Activated T-cell treated with anti-CD3 and anti-CD28 coated beads for 1 hour (primary cell): ENCODE results near the gene POFUT2.

Experiments used
- DNase-seq: peaks from one replicate; pipeline ENCODE4 v3.0.0-alpha.2; 2020; ENCODE audit warnings: low read depth

The POFUT2 gene

DNA sequence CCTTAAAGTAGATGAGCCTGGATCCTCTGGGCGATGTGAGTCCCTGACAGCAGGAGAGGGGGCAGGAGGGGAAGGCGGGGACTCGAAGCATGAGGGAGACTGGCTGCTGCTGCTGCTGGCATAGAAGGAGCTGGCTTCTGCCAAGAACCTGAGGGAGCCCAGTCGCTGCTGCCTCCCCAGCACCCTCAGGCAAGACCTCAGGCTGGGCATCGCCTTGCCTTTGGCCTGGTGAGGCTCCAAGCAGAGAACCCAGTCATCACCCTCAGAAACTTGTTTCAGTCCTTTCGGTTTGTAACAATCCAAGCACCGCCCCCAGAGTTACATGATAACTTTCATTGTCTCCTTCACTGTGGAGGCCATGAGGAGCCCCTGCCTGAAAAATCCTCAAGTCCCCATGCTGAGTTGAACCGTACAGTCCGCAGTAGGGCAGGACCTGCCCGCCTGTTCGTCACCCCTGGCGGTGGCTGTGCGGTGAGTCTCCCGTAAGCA lies 38.8 kb downstream of the POFUT2 start:
- no peak for DNase-seq

DNA sequence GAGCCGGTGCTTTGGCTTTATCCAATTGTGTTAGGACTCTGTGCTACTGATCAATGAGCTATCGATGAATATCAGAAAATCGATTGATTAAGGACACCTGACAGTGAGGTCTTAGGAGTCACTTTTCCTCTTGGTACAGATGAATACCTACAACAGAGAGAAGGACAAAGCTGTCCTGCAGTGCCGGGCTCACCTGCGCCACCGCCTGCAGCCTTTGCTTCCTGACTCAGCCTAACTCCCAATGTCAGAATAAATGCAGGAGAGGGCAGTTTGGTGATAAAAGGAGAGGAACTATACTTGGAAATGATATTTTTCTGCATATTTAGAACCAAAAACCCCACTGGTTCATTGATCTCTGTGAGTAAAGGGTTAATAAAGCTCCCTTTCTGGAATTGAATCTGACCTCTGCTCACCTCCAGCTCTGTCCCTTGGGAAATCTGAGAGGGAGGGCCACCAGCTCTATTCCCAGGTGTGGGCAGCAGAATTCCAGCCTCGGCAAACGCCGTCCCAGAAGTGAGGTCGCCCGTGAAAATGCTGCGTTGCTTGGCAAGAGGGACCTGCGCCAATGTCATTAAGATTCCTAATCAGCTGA lies 39.3 kb downstream of the POFUT2 start:
- no peak for DNase-seq

- DNase-seq, result no peak
Measured at GRCh38 chr21:45246386-45247320, 41.0 kb downstream of the POFUT2 start.

GRCh38 chr21:45244799-45245340 lies 42.8 kb downstream of the POFUT2 start:
- DNase-seq, result no peak

DNA sequence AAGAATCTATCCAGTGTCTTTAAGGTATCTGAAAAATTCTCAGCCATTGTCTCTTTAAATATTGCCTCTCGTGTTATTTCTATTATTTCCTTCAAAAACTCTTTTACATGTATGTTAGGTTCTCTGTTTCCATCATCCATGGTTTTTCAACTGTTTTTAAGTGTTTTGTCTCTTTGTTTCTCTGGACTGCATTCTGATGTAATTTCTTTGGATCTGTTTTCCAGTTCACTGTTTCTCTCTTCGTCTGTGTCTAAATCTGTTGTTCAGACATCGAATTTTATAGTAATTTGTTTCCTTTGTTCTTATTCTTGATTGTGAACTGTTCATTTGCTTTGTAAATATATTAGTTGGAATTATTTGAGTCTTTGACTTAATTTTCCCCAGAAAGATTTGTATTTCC lies 44.1 kb downstream of the POFUT2 start:
- DNase-seq, result no peak

GRCh38 chr21:45241357-45241756 lies 46.3 kb downstream of the POFUT2 start:
- no peak for DNase-seq

DNA sequence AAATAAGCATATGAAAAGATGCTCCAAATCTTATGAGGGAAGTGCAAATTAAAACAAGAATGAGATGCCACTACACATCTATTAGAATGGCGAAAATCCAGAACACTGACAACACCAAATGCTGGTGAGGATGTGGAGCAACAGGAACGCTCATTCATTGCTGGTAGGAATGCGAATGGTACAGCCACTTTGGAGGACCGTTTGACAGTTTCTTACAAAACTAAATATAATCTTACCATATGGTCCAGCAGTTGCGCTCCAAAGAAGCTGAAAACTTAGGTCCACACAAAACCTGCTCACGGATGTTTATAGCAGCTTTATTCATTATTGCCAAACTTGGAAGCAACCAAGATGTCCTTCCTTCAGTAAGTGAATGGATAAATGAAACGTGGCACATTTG lies 50.3 kb downstream of the POFUT2 start:
- no peak for DNase-seq

DNA sequence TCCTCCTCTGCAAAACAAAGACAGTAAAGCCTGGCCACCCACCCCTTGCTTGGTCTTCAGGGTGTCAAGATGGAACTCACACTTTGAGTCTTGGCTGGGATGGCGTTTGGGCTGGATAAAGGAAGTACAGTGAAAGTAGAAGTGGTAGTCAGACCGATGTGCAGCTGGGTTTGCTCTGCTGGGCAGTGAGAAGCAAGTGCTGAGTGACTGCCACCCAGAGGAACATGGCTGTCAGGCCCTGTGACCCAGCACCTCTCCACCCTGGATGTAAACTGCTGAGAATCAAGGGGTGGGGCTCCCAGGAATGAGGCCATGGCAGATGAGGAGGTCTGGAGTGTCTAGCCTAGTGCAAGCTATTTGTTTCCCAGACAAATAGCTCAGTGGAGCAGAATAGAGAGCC lies 51.2 kb downstream of the POFUT2 start:
- no peak for DNase-seq

DNA sequence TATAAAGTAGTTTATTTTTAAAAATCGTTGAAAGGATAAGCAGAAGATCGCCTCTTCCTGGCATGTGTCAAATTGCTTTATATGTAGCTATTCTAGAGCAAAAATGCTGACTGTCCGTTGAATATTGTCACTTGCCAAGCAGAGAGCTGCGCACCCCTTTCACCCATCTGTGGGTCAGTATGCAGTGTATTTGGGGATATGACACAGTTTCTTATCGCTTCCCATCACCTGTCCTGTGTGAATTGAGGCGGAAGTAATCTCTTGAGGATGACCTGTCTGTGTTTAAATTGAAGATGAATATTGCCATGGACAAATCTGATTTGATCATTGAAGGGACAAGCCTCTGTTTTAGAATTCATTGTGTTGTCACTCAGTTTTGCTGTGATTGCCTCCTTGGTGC lies 52.2 kb downstream of the POFUT2 start:
- DNase-seq, result no peak

GRCh38 chr21:45234965-45235364 lies 52.7 kb downstream of the POFUT2 start:
- no peak for DNase-seq

- DNase-seq, result no peak
Measured at GRCh38 chr21:45234127-45234526, 53.6 kb downstream of the POFUT2 start.

GRCh38 chr21:45231705-45232104 lies 56.0 kb downstream of the POFUT2 start:
- DNase-seq, result no peak

GRCh38 chr21:45228656-45229240 lies 58.9 kb downstream of the POFUT2 start:
- DNase-seq, result no peak

DNA sequence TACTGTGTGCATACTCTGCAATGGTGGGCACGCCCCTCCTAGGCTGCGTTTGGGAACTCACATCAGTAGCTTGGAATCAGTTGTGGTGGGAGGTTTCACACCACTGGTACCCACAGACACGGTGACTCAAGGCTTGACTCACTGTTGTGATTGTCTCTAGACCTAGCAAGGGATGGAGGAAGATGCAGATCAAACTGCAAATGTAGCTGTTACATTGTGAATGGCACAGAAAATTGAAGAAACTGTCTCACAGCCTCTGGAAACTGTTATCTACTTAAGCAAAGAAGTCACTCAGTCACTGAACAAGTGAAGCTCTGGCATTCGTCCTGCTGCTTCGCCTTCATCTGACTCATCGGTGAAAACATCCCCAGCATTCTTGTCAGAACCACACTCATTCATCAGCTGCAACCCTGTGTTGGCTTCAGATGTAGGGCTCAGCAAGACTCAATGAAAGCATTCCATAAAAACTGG lies 59.5 kb downstream of the POFUT2 start:
- DNase-seq, result peak; percentile 44

- no peak for DNase-seq
Measured at GRCh38 chr21:45227735-45228134, 60.0 kb downstream of the POFUT2 start.

GRCh38 chr21:45226540-45227326 lies 61.0 kb downstream of the POFUT2 start:
- DNase-seq, result no peak

DNA sequence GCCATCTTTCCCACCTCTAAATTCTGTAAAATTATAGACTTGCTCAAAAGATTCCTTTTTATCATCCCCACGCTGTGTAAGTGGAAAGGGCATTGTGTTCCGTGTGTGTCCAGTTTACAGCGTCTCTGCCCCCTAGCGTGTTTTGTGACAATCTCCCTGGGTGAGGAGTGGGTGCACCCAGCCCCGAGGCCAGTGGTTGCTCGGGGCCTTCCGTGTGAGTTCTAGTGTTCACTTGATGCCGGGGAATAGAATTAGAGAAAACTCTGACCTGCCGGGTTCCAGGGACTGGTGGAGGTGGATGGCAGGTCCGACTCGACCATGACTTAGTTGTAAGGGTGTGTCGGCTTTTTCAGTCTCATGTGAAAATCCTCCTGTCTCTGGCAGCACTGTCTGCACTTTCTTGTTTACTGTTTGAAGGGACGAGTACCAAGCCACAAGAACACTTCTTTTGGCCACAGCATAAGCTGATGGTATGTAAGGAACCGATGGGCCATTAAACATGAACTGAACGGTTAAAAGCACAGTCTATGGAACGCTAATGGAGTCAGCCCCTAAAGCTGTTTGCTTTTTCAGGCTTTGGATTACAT lies 61.9 kb downstream of the POFUT2 start:
- DNase-seq, result no peak

DNA sequence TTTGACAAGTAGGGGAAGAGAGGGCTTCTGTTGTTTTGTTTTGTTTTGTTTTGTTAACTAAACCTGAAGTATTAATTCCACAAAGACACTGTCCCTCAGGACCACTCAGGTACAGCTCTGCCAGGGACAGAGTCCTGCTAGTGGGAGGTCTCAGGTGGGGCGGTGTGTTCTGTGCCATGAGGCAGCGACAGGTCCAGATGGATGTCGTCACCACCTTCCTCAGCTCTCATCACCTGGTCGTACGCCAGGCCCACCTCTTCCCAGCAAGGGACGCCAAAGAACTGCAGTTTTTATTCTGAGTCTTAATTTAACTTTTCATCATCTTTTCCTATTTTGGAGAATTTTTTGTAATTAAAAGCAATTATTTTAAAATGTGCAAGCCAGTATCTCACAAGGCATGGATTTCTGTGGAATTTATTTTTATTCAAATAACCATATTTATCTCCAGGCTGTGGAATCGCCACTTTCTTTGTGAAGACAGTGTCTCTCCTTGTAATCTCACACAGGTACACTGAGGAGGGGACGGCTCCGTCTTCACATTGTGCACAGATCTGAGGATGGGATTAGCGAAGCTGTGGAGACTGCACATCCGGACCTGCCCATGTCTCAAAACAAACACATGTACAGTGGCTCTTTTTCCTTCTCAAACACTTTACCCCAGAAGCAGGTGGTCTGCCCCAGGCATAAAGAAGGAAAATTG lies 62.5 kb downstream of the POFUT2 start:
- no peak for DNase-seq

- peak; percentile 45 for DNase-seq
Measured at GRCh38 chr21:45224189-45224938, 63.3 kb downstream of the POFUT2 start.
